ENCODE measurements around the gene GOT1.

- TF ChIP-seq CTCF (IDR thresholded peaks at IDR 0.05), result no peak
- no peak for TF ChIP-seq POLR2A (IDR thresholded peaks at IDR 0.05)
Measured at GRCh38 chr10:99365311-99365710, 65.1 kb downstream of the GOT1 start.

Measured in esophagus squamous epithelium (tissue), 4 donors.